ENCODE data around the gene COL13A1. TPM values are rescaled to one million over a fixed set of nuclear protein-coding genes. Genes with fewer than 3 reads are reported as not detected.

COL13A1 gene
- total and polyA plus RNA-seq, 12 donors, result 0.54 to 7.6 (median 1.9) TPM

DNA sequence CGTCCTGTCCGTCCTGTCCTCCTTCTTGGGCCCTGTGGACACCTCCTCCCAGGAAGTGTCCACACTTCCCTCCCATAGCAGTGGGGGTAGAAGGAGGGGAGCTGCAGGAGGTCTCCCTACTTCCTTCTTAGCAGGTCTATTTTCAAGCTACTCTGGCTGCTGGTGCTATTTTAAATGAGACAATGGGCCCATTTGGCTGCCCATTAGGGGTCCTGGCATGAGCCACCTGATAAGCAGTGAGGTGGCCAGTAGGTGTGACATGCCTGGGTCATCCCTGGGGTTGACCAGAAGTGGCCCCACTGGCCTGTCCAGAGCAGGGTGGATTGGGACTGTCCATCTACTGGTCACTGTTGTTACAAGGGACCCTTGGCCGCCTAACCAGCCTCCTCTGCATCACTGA lies 75.2 kb downstream of the COL13A1 start:
- no peak overlapping the region for H3K4me3 ChIP-seq
- H3K4me1 ChIP-seq (replicated peaks in 1 of 2), result no peaks in the 10 kb centered on the region
- no peak for TF ChIP-seq POLR2A (IDR thresholded peaks at IDR 0.05)
- TF ChIP-seq, protein P1, sequence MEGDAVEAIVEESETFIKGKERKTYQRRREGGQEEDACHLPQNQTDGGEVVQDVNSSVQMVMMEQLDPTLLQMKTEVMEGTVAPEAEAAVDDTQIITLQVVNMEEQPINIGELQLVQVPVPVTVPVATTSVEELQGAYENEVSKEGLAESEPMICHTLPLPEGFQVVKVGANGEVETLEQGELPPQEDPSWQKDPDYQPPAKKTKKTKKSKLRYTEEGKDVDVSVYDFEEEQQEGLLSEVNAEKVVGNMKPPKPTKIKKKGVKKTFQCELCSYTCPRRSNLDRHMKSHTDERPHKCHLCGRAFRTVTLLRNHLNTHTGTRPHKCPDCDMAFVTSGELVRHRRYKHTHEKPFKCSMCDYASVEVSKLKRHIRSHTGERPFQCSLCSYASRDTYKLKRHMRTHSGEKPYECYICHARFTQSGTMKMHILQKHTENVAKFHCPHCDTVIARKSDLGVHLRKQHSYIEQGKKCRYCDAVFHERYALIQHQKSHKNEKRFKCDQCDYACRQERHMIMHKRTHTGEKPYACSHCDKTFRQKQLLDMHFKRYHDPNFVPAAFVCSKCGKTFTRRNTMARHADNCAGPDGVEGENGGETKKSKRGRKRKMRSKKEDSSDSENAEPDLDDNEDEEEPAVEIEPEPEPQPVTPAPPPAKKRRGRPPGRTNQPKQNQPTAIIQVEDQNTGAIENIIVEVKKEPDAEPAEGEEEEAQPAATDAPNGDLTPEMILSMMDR (IDR thresholded peaks at IDR 0.05), result no peak
- no peaks in the 10 kb centered on the region for H3K36me3 ChIP-seq (replicated peaks in 1 of 2)
- no peaks in the 10 kb centered on the region for H3K9me3 ChIP-seq (replicated peaks in 1 of 3)
- no peak overlapping the region for H3K27ac ChIP-seq
- intact Hi-C loops (cut with DNase I), result no loop called here
- 80 to 92% (median 83%) methylated on average over 3 of the region's 3 CpGs for WGBS, 4 donors
- H3K27me3 ChIP-seq, result peaks cover 3% of the 10 kb centered on the region
- no peak for DNase-seq

- WGBS, 4 donors, result 74 to 85% (median 77%) methylated on average over 9 to 10 of the region's 10 CpGs
- intact Hi-C loops (cut with DNase I), result no loop called here
- TF ChIP-seq POLR2A (IDR thresholded peaks at IDR 0.05), result no peak
- TF ChIP-seq, protein P1 (IDR thresholded peaks at IDR 0.05), result no peak
- Histone ChIP-seq H3K4me3 (no peak overlapping the region), H3K27ac (no peak overlapping the region), H3K4me1 (replicated peaks in 1 of 2) (no peaks in the 10 kb centered on the region), H3K36me3 (replicated peaks in 1 of 2) (no peaks in the 10 kb centered on the region), H3K27me3 (peaks cover 9% of the 10 kb centered on the region), H3K9me3 (replicated peaks in 1 of 3) (no peaks in the 10 kb centered on the region)
- DNase-seq, result no peak
These were observed 76.3 kb downstream of the COL13A1 start for GRCh38 chr10:69878038-69878437.

DNA sequence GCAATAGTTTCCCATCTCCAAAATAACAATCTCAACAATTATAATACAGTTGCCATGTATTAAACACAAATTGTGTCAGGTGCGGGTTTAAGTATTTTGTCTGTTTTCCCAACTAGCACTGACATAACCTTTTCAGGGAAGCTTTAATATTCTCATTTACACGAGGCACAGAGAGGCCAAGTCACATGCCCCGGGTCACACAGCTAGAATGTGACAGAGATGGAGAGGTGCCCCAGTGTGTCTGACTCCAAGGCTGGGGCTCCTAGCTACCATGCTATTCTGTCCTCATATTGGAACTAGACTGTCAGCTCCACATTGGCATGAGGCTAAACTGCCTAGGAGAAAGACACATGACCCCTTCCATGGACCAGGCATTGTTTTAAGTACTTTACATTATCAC lies 77.2 kb downstream of the COL13A1 start:
- intact Hi-C loops (cut with DNase I), result no loop called here
- Histone ChIP-seq H3K4me3 (no peak overlapping the region), H3K27me3 (peaks cover 9% of the 10 kb centered on the region), H3K36me3 (replicated peaks in 1 of 2) (no peaks in the 10 kb centered on the region), H3K9me3 (replicated peaks in 1 of 3) (no peaks in the 10 kb centered on the region), H3K27ac (no peak overlapping the region), H3K4me1 (replicated peaks in 1 of 2) (no peaks in the 10 kb centered on the region)
- WGBS, 4 donors, result 61 to 82% (median 73%) methylated on average over 3 of the region's 3 CpGs
- no peak for DNase-seq
- TF ChIP-seq, protein P1 (IDR thresholded peaks at IDR 0.05), result no peak
- TF ChIP-seq POLR2A (IDR thresholded peaks at IDR 0.05), result no peak

DNA sequence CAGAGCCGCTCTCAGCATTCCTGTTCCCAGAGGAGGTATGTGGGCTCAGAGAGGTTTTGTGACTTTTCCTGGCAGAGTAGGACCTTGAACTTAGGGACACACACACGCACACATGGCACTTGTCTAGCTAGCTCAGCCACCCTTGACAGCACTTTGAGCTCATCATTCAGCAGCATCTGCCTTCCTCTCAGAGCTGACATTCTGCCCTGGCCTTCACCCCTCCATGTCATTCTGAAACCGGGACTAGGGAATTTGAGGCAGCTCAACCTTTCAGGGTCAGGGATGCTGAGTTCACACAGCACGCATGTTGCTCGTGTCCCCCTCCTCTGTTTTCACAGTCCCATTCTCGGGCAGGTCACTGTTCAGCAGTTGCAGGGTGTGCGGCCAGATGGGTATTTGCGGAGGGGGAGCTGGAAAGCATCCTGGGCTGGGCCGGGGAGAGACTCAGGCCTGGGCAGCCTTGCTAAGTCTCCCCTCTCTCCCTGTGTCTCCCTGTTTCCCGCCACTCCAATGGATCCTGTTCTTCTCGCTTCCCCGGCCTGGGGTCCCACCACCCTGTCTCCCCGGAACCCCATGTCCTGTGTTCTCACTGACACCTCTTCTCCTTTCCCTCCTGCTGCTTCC lies 78.0 kb downstream of the COL13A1 start:
- Histone ChIP-seq H3K36me3 (replicated peaks in 1 of 2) (no peaks in the 10 kb centered on the region), H3K27ac (no peak overlapping the region), H3K4me1 (replicated peaks in 1 of 2) (no peaks in the 10 kb centered on the region), H3K9me3 (replicated peaks in 1 of 3) (no peaks in the 10 kb centered on the region), H3K4me3 (no peak overlapping the region), H3K27me3 (peaks cover 9% of the 10 kb centered on the region)
- intact Hi-C loops (cut with DNase I), result no loop called here
- TF ChIP-seq POLR2A (IDR thresholded peaks at IDR 0.05), result no peak
- TF ChIP-seq, protein P1 (IDR thresholded peaks at IDR 0.05), result no peak
- WGBS, 4 donors, result 73 to 80% (median 76%) methylated on average over 13 of the region's 13 CpGs
- no peak for DNase-seq

Data from adrenal gland (tissue), 12 donors.